GM12872 (cell line): ENCODE measurements around the gene CCL1.

ENCODE experiments used
- TF ChIP-seq, protein P1 (sequence below): IDR thresholded peaks from 3 replicates; pipeline ENCODE4 v1.5.1; 2011; ENCODE audit warnings: low read depth, mild to moderate bottlenecking, low read length, moderate library complexity; ENCODE audit not compliant: insufficient read depth

CCL1 gene, protein sequence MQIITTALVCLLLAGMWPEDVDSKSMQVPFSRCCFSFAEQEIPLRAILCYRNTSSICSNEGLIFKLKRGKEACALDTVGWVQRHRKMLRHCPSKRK

DNA sequence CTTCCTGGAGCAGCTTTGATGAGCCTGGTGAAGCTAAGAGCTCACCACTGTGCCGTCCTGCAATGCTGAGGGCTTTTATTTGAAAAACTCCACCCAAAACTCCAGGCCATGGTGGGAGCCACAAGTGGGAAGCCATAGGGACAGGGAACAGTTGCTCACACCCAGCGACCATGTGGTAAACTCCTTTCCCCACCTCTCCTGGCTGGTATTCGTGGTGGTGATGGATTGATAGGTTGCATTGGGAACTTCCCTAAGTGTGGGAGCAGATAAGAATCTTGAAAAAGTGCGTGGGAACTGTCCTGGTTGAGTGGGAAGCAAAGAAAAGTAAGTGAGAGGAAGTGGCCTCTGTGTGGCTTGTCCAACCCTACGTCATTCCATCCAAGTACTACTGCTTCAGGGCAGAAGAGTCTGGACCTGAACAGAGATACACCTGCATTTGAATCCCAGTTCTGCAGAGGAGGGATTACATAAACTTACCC lies at the start of gene CCL1:
CCL1 (minus strand) TSS at position 51 of the 479 bp plus-strand sequence. CDS start 72 bp downstream, outside the sequence.
- TF ChIP-seq, protein P1, sequence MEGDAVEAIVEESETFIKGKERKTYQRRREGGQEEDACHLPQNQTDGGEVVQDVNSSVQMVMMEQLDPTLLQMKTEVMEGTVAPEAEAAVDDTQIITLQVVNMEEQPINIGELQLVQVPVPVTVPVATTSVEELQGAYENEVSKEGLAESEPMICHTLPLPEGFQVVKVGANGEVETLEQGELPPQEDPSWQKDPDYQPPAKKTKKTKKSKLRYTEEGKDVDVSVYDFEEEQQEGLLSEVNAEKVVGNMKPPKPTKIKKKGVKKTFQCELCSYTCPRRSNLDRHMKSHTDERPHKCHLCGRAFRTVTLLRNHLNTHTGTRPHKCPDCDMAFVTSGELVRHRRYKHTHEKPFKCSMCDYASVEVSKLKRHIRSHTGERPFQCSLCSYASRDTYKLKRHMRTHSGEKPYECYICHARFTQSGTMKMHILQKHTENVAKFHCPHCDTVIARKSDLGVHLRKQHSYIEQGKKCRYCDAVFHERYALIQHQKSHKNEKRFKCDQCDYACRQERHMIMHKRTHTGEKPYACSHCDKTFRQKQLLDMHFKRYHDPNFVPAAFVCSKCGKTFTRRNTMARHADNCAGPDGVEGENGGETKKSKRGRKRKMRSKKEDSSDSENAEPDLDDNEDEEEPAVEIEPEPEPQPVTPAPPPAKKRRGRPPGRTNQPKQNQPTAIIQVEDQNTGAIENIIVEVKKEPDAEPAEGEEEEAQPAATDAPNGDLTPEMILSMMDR, result no peak

DNA sequence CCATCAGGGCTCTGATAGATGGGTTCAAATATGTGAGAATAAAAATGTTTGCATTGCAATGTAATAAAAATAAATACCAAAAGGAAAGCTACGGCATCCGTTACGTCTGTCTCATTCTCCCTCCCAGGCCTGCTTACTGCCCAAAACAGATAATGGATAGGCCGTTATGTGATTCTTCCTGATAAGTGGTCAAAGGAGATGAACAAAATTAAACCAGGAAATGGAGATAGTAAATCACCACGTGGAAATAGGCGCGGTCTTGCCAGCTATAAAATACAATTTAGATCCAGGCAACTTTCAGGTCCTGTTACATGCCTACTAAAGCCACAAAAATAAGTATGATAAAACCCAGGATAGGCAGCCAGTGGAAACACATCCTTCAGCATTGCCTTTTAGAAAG lies 49.5 kb upstream of the CCL1 start:
- TF ChIP-seq, protein P1, result no peak

DNA sequence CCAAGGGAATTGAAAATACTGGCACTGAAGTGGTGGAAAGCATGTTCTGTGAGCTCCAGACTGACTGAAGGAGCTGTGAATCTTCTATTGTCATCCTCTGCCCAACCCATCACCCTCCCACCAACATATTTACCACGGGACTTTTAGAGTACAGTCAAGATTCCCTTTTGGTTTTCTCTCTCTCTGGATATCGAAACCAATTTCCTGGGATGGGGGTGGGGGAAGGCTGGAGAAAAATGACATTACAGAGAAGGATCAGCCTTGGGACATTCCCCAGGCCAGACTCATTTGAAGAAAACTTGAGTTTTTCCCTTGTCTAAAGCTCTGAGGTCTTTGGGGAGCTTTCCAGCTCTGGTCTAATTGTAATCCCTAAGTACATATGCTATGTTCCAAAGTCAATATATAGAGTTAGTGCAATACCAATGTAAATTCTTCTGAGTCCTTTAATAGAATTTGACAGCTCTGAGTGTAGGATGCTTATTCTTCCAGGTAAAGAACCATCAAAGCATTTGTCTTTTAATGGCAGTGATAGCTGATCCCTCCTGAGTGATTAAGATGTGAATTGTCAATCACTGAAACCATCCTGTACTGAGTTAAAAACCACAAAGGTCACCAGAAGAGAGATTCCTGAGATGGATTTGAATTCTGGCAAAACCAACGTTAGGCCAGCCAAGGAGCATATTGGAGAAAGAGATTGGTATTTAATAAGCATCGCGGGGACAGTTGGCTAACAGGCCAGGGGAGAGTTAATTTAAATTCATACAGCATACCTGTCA lies 48.8 kb upstream of the CCL1 start:
- TF ChIP-seq, protein P1, result no peak

DNA sequence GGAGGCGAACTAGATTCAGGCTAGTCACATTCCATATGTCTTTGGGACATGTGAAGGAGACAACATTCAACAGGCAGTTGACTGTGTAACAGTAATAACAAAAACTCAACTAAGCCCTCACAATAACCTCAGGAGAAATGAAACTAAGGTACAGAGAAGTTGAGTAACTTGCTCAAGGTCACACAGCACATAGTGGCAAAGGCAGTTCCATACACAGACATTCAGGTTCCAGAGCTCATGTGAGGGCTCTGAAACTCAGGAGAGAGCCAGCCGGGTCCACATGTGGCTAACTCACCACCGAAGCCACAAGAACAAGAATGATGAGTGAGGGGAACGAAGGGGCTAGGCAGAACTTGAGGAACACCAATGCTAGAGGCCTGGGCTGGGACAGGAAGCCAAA lies 46.3 kb upstream of the CCL1 start:
- TF ChIP-seq, protein P1, result no peak

DNA sequence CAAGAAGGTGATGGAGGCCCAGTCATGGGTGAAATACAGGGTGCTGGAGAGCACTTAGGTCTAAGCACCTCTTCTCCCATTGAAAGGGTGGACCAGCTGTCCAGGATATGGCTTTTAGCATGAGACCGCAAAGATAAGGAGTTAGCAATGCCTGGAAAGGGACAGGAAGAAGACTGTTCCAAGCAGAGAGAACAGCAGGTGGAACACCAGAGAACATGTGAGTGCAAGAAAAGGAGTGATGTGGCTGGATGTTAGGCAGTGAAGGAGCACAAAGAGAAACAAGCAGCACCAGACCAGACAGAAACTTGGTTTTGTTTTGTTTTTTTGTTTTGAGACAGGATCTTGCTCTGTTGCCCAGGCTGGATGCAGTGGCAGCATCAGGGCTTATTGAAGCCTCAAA lies 45.4 kb upstream of the CCL1 start:
- TF ChIP-seq, protein P1, result no peak

DNA sequence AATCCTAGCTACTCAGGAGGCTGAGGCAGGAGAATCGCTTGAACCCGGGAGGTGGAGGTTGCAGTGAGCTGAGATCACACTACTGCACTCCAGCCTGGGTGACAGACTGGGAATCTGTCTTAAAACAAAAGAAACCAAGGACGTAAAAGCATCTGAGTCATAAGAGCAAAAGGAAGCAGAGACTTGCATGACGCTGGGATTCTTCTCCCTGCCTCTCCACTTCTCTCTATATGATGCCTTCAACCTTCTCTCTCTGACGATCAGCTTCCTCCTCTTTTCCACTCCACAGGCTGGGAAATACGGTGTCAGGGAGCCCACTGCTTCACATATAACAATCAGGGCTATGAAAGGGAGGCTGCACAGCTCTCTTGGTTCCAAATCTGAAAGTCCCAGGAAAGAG lies 43.2 kb upstream of the CCL1 start:
- TF ChIP-seq, protein P1, result no peak

DNA sequence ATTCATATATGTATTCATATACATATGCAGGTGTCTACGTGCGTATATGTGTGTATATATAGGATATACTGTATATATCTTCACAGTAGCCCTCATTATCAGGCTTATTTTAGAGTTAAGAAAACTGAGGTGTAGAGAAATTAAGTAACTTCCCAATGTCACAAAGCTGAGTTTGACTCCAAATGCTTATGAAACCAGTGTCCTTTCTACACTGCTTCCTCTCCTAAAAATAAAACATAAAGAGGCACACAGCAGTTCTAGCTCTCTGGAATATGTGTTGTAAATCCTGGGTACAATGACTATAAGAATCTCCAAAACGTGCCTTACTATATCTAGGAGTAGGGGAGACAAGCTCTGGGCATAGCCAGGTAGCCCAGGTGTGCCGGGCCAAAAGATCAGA lies 40.0 kb upstream of the CCL1 start:
- TF ChIP-seq, protein P1, result no peak
